Naive thymus-derived CD8-positive, alpha-beta T cell (primary cell): ENCODE measurements around the gene GANC. TPM values are rescaled to one million over a fixed set of nuclear protein-coding genes. Genes with fewer than 3 reads are reported as not detected.

Experiments used
- ATAC-seq, 2 donors: fragments of 150-1000 bp; cut with Tn5 transposase in 1 of 2; sonication (Bioruptor Pico), chemical (Tn5 transposase) in 1 of 2; 1 replicate in 1 of 2; 2 replicates in 1 of 2; pipeline ENCODE4 v1.10.0; 2021; ENCODE audit warnings: mild to moderate bottlenecking in 2 of 2, moderate library complexity in 2 of 2
- POLR2A ChIA-PET: fragments of 350-600 bp; sonication (Branson Sonifier 250); formaldehyde crosslinking; loops from one replicate; lab custom pipeline; 2021; ENCODE audit warnings: antibody characterized with exemption; lab: Charles Lee
- DNase-seq, 10 donors: peaks; one replicate each; pipeline versions ENCODE4 v3.0.0 to v3.0.0-alpha.2; 2020 to 2022
- H3K27ac Mint-ChIP-seq, 10 donors: one replicate each; pipeline ENCODE4 v1.8.0; 2020 to 2022; ENCODE audit warnings: mild to moderate bottlenecking in 10 of 10, mixed read lengths in 10 of 10, moderate library complexity in 4 of 10, inconsistent platforms in 1 of 10
- H3K27me3 Mint-ChIP-seq, 5 donors: one replicate each; pipeline ENCODE4 v1.8.0; 2021 to 2022; ENCODE audit warnings: mixed read lengths in 5 of 5
- H3K36me3 Mint-ChIP-seq, 3 donors: one replicate each; pipeline ENCODE4 v1.8.0; 2020 to 2022; ENCODE audit warnings: mixed read lengths in 3 of 3, mild to moderate bottlenecking in 2 of 3, inconsistent platforms in 1 of 3
- H3K4me1 Mint-ChIP-seq, 4 donors: one replicate each; pipeline ENCODE4 v1.8.0; 2021 to 2022; ENCODE audit warnings: mixed read lengths in 4 of 4
- H3K4me3 Mint-ChIP-seq, 10 donors: one replicate each; pipeline ENCODE4 v1.8.0; 2020 to 2022; ENCODE audit warnings: mild to moderate bottlenecking in 10 of 10, mixed read lengths in 10 of 10, moderate library complexity in 6 of 10, inconsistent platforms in 1 of 10
- H3K9me3 Mint-ChIP-seq, 9 donors: one replicate each; pipeline ENCODE4 v1.8.0; 2020 to 2022; ENCODE audit warnings: mixed read lengths in 9 of 9, mild to moderate bottlenecking in 3 of 9, inconsistent platforms in 1 of 9, moderate library complexity in 1 of 9
- polyA plus RNA-seq, 3 donors: library from polyadenylated mRNA; unstranded; fragments of 300-500 nt; fragmentation: Illumina TruSeq; gene quantifications; one replicate each; pipeline ENCODE4 v1.2.3, GENCODE V29; 2021
- total RNA-seq, 8 experiments: library from RNA in 2 of 8; stranded (reverse) in 2 of 8; gene quantifications; one replicate each; pipeline ENCODE4 v1.2.3 and lab custom pipeline; 2021 to 2026

GANC gene
- total and polyA plus RNA-seq, 5 experiments from 2014 or later = 11.8 to 61.2 (median 16.2) TPM

- Mint-ChIP-seq H3K27ac (no peak overlapping the region), H3K9me3 (no peaks in the 10 kb centered on the region), H3K36me3 (peaks cover 0 to 1% (median 0%) of the 10 kb centered on the region in 3 donors), H3K4me3 (no peak overlapping the region), H3K4me1 (peaks cover 0 to 3% (median 0%) of the 10 kb centered on the region in 4 donors), H3K27me3 (no peaks in the 10 kb centered on the region)
- ATAC-seq (no peak), DNase-seq (no peak)
- POLR2A ChIA-PET = no interaction called here
Measured at GRCh38 chr15:42368096-42368495, 95.1 kb downstream of the GANC start.

- DNase-seq = no peak
- POLR2A ChIA-PET = no interaction called here
- no peak for ATAC-seq
- Mint-ChIP-seq H3K27ac (no peak overlapping the region), H3K4me3 (no peak overlapping the region), H3K4me1 (peaks cover 0 to 3% (median 0%) of the 10 kb centered on the region in 4 donors), H3K36me3 (peaks cover 0 to 4% (median 0%) of the 10 kb centered on the region in 3 donors), H3K27me3 (no peaks in the 10 kb centered on the region), H3K9me3 (no peaks in the 10 kb centered on the region)
Measured at GRCh38 chr15:42371096-42371495, 98.1 kb downstream of the GANC start.

DNA sequence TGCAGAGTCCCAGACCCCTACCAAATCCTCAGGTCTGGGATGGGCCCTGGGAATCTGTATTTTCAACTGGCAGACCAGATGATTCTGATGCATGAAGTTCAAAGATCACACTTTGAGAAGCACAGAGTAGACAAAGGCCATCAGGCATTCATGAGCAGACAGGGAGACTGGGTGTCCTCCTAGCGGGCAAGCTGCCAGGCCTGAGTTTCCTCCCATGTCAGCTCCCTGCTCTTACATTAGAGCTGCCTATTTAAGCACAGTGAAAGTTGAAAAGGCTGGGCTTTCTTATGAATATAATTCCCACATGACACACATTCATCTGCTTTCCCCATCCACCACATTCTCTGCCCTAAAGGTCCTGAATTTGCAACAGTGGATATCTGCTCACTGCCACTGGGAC lies 100.3 kb downstream of the GANC start:
- peaks cover 2 to 16% (median 6%) of the 10 kb centered on the region in 3 donors for H3K36me3 Mint-ChIP-seq
- H3K4me3 Mint-ChIP-seq = no peak overlapping the region
- peaks cover 0 to 20% (median 6%) of the 10 kb centered on the region in 9 donors for H3K9me3 Mint-ChIP-seq
- POLR2A ChIA-PET = no interaction called here
- H3K27me3 Mint-ChIP-seq = no peaks in the 10 kb centered on the region
- ATAC-seq (no peak), DNase-seq (no peak)
- H3K4me1 Mint-ChIP-seq = peaks cover 0 to 2% (median 0%) of the 10 kb centered on the region in 4 donors
- H3K27ac Mint-ChIP-seq = no peak overlapping the region

DNA sequence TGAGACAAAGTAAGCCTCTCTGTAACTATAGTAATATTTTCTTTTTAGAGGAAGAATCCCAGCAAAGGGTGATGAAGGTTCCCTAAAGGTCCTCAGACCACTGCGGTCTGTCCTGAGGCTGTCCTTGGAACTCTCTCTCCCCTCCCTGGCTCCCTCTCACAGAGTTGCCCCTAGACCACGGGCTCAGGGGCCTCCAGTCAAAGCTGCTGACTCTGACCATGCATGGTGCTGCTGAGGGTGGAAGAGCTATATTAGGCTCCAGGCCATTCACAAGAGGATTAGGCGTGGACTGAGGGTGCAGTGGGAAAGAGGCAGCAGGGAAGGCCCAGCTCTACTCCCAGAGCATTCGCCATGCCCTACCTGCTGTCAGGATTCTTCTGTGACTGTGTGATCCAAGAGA lies 100.9 kb downstream of the GANC start:
- Mint-ChIP-seq H3K27me3 (no peaks in the 10 kb centered on the region), H3K9me3 (peaks cover 0 to 23% (median 9%) of the 10 kb centered on the region in 9 donors), H3K4me1 (no peaks in the 10 kb centered on the region), H3K4me3 (no peak overlapping the region), H3K36me3 (peaks cover 2 to 23% (median 11%) of the 10 kb centered on the region in 3 donors), H3K27ac (no peak overlapping the region)
- DNase-seq (no peak), ATAC-seq (no peak)
- POLR2A ChIA-PET = interaction anchor here (0.6 kb wide), 1 partner anchor 164 kb away, joined by 6 read pairs; no protein-coding TSS in a partner anchor

DNA sequence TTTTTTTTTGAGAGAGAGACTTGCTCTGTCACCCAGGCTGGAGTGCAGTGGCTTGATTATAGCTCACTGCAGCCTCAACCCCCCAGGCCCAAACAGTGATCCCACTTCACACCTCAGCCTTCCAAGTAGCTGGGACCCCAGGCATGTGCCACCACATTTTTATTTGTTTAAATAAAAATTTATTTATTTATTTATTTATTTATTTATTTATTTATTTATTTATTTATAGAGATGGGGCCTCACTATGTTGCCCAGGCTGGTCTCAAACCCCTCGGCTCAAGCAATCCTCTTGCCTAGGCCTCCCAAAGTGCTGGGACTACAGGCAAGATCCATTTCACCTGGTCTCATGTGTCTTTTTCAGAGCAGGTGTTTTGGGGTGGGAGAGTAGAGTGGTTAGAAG lies 101.8 kb downstream of the GANC start:
- ATAC-seq = no peak
- POLR2A ChIA-PET = interaction anchor here (0.6 to 0.7 kb wide), 2 partner anchors 61 to 165 kb away, joined by 3 to 6 read pairs; no protein-coding TSS in a partner anchor
- DNase-seq = no peak
- Mint-ChIP-seq H3K27me3 (no peaks in the 10 kb centered on the region), H3K36me3 (peaks cover 2 to 31% (median 11%) of the 10 kb centered on the region in 3 donors), H3K9me3 (peaks cover 0 to 23% (median 9%) of the 10 kb centered on the region in 9 donors), H3K27ac (no peak overlapping the region), H3K4me1 (no peaks in the 10 kb centered on the region), H3K4me3 (no peak overlapping the region)

DNA sequence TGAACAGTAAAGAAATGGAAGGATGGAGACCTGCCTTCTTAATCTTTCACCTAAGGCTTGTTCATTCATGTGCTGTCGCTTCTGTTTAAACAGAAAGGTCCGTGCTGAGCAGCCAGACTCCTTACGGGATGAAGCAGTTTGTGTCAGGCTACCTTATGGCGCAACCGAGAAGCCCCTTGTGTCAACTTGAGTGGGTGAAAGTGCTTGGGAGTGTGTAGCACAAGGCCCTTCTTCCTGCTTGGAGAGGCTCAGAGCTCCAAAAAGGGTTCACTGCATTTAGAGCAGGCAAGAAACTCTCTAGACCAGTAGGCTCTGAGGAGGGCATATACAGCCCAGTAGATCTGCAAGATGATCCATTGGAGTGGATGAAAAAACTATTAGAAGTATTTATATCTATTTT lies 102.3 kb downstream of the GANC start:
- ATAC-seq (no peak), DNase-seq (no peak)
- Mint-ChIP-seq H3K4me1 (no peaks in the 10 kb centered on the region), H3K27ac (no peak overlapping the region), H3K27me3 (no peaks in the 10 kb centered on the region), H3K9me3 (peaks cover 0 to 23% (median 9%) of the 10 kb centered on the region in 9 donors), H3K36me3 (peaks cover 2 to 31% (median 11%) of the 10 kb centered on the region in 3 donors), H3K4me3 (no peak overlapping the region)
- POLR2A ChIA-PET = interaction anchor here (0.7 kb wide), 1 partner anchor 61 kb away, joined by 3 read pairs; no protein-coding TSS in a partner anchor

DNA sequence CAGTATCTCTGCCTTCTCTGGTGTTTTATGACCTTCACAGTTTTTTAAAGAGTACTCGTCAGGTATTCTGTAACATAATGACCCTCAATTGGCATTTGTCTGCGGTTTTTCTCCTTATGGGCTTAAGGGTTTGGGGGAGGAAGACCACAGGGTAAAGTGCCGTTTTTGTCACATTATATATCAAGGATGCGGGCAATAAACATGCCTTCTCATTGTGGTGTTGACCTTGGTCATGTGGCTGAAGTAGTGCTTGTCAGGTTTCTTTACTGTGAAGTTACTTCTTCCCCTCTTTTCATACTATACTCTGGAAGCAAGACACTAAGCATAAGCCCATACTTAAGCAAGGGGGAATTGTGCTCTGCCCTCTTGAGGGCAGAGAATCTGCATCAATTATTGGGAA lies 102.9 kb downstream of the GANC start:
- H3K4me3 Mint-ChIP-seq = no peak overlapping the region
- POLR2A ChIA-PET = no interaction called here
- peaks cover 0 to 23% (median 9%) of the 10 kb centered on the region in 9 donors for H3K9me3 Mint-ChIP-seq
- no peaks in the 10 kb centered on the region for H3K27me3 Mint-ChIP-seq
- no peak overlapping the region for H3K27ac Mint-ChIP-seq
- peaks cover 2 to 31% (median 11%) of the 10 kb centered on the region in 3 donors for H3K36me3 Mint-ChIP-seq
- ATAC-seq = no peak
- no peak for DNase-seq
- no peaks in the 10 kb centered on the region for H3K4me1 Mint-ChIP-seq

- no peak overlapping the region for H3K4me3 Mint-ChIP-seq
- peaks cover 4 to 30% (median 11%) of the 10 kb centered on the region in 3 donors for H3K36me3 Mint-ChIP-seq
- H3K27me3 Mint-ChIP-seq = no peaks in the 10 kb centered on the region
- H3K27ac Mint-ChIP-seq = no peak overlapping the region
- no peak for ATAC-seq
- H3K9me3 Mint-ChIP-seq = peaks cover 0 to 23% (median 9%) of the 10 kb centered on the region in 9 donors
- POLR2A ChIA-PET = no interaction called here
- H3K4me1 Mint-ChIP-seq = no peaks in the 10 kb centered on the region
- DNase-seq = no peak
Measured at GRCh38 chr15:42378011-42378410, 105.0 kb downstream of the GANC start.

- Mint-ChIP-seq H3K4me3 (no peak overlapping the region), H3K9me3 (peaks cover 0 to under 1% (median 0%) of the 10 kb centered on the region in 9 donors), H3K27me3 (no peaks in the 10 kb centered on the region), H3K36me3 (peaks cover 0 to 23% (median 5%) of the 10 kb centered on the region in 3 donors), H3K27ac (no peak overlapping the region), H3K4me1 (no peaks in the 10 kb centered on the region)
- POLR2A ChIA-PET = no interaction called here
- ATAC-seq (no peak), DNase-seq (no peak)
Measured at GRCh38 chr15:42384597-42384996, 111.6 kb downstream of the GANC start.

- Mint-ChIP-seq H3K4me1 (no peaks in the 10 kb centered on the region), H3K4me3 (no peak overlapping the region), H3K36me3 (peaks cover 0 to 23% (median 10%) of the 10 kb centered on the region in 3 donors), H3K9me3 (no peaks in the 10 kb centered on the region), H3K27me3 (no peaks in the 10 kb centered on the region), H3K27ac (no peak overlapping the region)
- POLR2A ChIA-PET = no interaction called here
- ATAC-seq = no peak
- no peak for DNase-seq
Measured at GRCh38 chr15:42385206-42385979, 112.4 kb downstream of the GANC start.

DNA sequence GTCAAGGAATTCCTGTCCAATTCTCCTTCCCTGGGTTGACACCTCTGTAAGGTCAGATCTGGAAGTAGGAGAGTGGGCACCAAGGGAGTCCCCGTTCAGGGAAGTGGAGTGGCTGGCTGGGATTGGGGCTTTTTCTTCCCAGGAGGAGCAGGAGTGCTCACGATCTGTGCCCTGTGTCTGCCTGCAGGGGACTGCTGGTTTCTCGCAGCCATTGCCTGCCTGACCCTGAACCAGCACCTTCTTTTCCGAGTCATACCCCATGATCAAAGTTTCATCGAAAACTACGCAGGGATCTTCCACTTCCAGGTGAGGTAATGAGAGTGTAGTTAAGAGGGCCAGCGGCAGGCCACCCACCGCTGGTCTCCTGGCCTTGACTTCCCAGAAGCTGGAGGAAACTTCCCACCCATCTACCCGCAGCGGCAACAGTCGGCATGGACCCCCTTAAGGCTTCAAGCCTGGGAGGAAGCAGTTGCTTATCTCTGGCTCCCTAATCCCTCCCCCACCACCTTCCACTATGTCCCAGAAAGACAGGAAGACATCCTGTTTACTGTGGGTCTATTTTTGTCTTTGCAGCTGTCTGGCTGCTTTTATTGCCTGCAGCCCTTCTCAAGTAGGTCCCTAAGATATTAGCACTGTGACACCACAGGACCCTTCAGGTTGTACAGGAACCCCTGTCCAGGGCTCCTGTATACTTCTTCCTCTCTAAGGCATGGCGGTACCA lies 113.1 kb downstream of the GANC start:
- H3K9me3 Mint-ChIP-seq = no peaks in the 10 kb centered on the region
- ATAC-seq (no peak), DNase-seq (no peak)
- no peak overlapping the region for H3K4me3 Mint-ChIP-seq
- H3K36me3 Mint-ChIP-seq = peaks cover 0 to 23% (median 10%) of the 10 kb centered on the region in 3 donors
- no peaks in the 10 kb centered on the region for H3K27me3 Mint-ChIP-seq
- POLR2A ChIA-PET = no interaction called here
- H3K4me1 Mint-ChIP-seq = no peaks in the 10 kb centered on the region
- H3K27ac Mint-ChIP-seq = no peak overlapping the region

DNA sequence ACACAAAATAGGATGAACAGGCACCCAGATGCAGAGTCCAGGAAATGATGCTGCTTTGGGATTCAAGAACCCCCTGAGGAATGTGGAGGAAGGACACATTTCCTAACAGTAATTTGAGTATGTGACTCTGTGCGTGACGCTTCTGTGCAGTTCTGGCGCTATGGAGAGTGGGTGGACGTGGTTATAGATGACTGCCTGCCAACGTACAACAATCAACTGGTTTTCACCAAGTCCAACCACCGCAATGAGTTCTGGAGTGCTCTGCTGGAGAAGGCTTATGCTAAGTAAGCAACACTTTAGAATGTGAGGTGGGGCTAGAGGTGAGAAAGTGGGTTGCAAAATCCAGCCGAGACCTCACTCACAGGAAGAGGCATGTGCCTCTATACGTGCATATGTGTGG lies 114.6 kb downstream of the GANC start:
- no peaks in the 10 kb centered on the region for H3K4me1 Mint-ChIP-seq
- no peak for DNase-seq
- peak overlapping the region in 1 of 10 donors; percentile 8 for H3K27ac Mint-ChIP-seq
- no peak overlapping the region for H3K4me3 Mint-ChIP-seq
- POLR2A ChIA-PET = no interaction called here
- H3K9me3 Mint-ChIP-seq = no peaks in the 10 kb centered on the region
- H3K36me3 Mint-ChIP-seq = peaks cover 0 to 23% (median 10%) of the 10 kb centered on the region in 3 donors
- ATAC-seq = no peak
- H3K27me3 Mint-ChIP-seq = no peaks in the 10 kb centered on the region
